GM12878 (cell line): ENCODE results near the gene RPS6KA2.

Source experiments
- CEBPB ChIP-seq, 2 experiments: fragments of 150-350 bp in 1 of 2; IDR thresholded peaks; 2 replicates each; pipeline ENCODE4 v1.6.1; 2012 to 2014; ENCODE audit warnings: low read depth in 2 of 2, low read length in 2 of 2, borderline replicate concordance in 1 of 2, inconsistent platforms in 1 of 2
- CTCF ChIP-seq, 3 experiments: IDR thresholded peaks in 2 of 3; conservative IDR thresholded peaks in 1 of 3; 2 replicates each; pipeline ENCODE4 v1.5.1; 2011; ENCODE audit warnings: low read depth in 3 of 3, low read length in 3 of 3, mild to moderate bottlenecking in 3 of 3, control low read depth in 2 of 3, moderate library complexity in 2 of 3, inconsistent platforms in 1 of 3, mixed read lengths in 1 of 3; ENCODE audit not compliant: control insufficient read depth in 2 of 3, insufficient read depth in 1 of 3; ENCODE audit errors: extremely low read depth in 1 of 3
- MYB ChIP-seq: fragments of 150-350 bp; IDR thresholded peaks from 2 replicates; pipeline ENCODE4 v1.6.1; 2014; ENCODE audit warnings: mild to moderate bottlenecking, low read depth, low read length, borderline replicate concordance
- NR2C2 ChIP-seq: IDR thresholded peaks from 2 replicates; pipeline ENCODE4 v1.6.1; 2011; ENCODE audit warnings: borderline replicate concordance, low read depth; ENCODE audit not compliant: control insufficient read depth, insufficient read length
- POLR2A ChIP-seq: IDR thresholded peaks from 2 replicates; pipeline ENCODE4 v1.6.1; 2011; ENCODE audit warnings: low read depth, mild to moderate bottlenecking, low read length
- POLR2AphosphoS5 ChIP-seq: IDR thresholded peaks from 2 replicates; pipeline ENCODE4 v1.6.1; 2011; ENCODE audit warnings: mild to moderate bottlenecking, low read length, inconsistent platforms
- SP1 ChIP-seq: IDR thresholded peaks from one replicate; pipeline ENCODE4 v1.6.1; 2011; ENCODE audit warnings: low read depth, low read length
- TCF12 ChIP-seq: IDR thresholded peaks from 2 replicates; pipeline ENCODE4 v1.6.1; 2011; ENCODE audit warnings: low read depth, mild to moderate bottlenecking, low read length

- TF ChIP-seq TCF12 (no peak), CTCF (IDR thresholded peaks at IDR 0.05 in 2 of 3, conservative IDR thresholded peaks at IDR 0.05 in 1 of 3; ENCODE audit: control insufficient read depth in 2 of 3, extremely low read depth in 1 of 3, insufficient read depth in 1 of 3, low read depth in 3 of 3, low read length in 3 of 3) (no peak), POLR2A (no peak), CEBPB (IDR thresholded peaks at IDR 0.05; ENCODE audit: borderline replicate concordance in 1 of 2, low read depth in 2 of 2, low read length in 2 of 2) (no peak), POLR2AphosphoS5 (no peak), NR2C2 (no peak), MYB (no peak), SP1 (no peak)
These were observed 60.7 kb downstream of the RPS6KA2 start for GRCh38 chr6:166566026-166567011.
